IPS-20b (cell line): Measurements from ENCODE around the gene MS4A3.
"Not testable (repeated sequence)": the region's sequence is repeated elsewhere in the genome, so short reads cannot be mapped to it uniquely, and the experiment has no call there.

ENCODE experiments used
- H3K27ac ChIP-seq: one replicate; pipeline ENCODE4 v1.5.1; 2013; ENCODE audit warnings: low read length
- H3K27me3 ChIP-seq: 2 replicates; pipeline ENCODE4 v1.6.1; 2013; ENCODE audit warnings: mild to moderate bottlenecking, low read length, inconsistent platforms; ENCODE audit not compliant: insufficient read depth
- H3K36me3 ChIP-seq: 2 replicates; pipeline ENCODE4 v1.6.1; 2013; ENCODE audit warnings: low read depth, mild to moderate bottlenecking, inconsistent platforms, low read length, moderate library complexity; ENCODE audit not compliant: insufficient read depth
- H3K4me1 ChIP-seq: 2 replicates; pipeline ENCODE4 v1.6.1; 2013; ENCODE audit warnings: mild to moderate bottlenecking, control low read depth, inconsistent platforms, low read length, moderate library complexity; ENCODE audit not compliant: insufficient read depth
- H3K4me3 ChIP-seq: 2 replicates; pipeline ENCODE4 v1.5.1; 2013; ENCODE audit warnings: mild to moderate bottlenecking, low read length, inconsistent platforms
- H3K9ac ChIP-seq: 2 replicates; pipeline ENCODE4 v1.6.1; 2013; ENCODE audit warnings: low read depth, mild to moderate bottlenecking, inconsistent platforms, low read length, moderate library complexity
- H3K9me3 ChIP-seq: 2 replicates; pipeline ENCODE4 v1.6.1; 2013; ENCODE audit warnings: mild to moderate bottlenecking, low read depth, low read length, inconsistent platforms; ENCODE audit not compliant: insufficient read depth

MS4A3 gene

GRCh38 chr11:60097189-60097588 is 40.7 kb downstream of the MS4A3 start:
- H3K36me3 ChIP-seq = no peaks in the 10 kb centered on the region
- no peak overlapping the region for H3K4me3 ChIP-seq
- no peak overlapping the region for H3K9ac ChIP-seq
- no peaks in the 10 kb centered on the region for H3K9me3 ChIP-seq
- H3K4me1 ChIP-seq = no peaks in the 10 kb centered on the region
- no peaks in the 10 kb centered on the region for H3K27me3 ChIP-seq
- H3K27ac ChIP-seq = no peak overlapping the region

GRCh38 chr11:60098508-60098907 is 42.0 kb downstream of the MS4A3 start:
- no peak overlapping the region for H3K4me3 ChIP-seq
- no peak overlapping the region for H3K27ac ChIP-seq
- H3K4me1 ChIP-seq = no peaks in the 10 kb centered on the region
- no peaks in the 10 kb centered on the region for H3K9me3 ChIP-seq
- H3K27me3 ChIP-seq = no peaks in the 10 kb centered on the region
- H3K9ac ChIP-seq = no peak overlapping the region
- no peaks in the 10 kb centered on the region for H3K36me3 ChIP-seq

- H3K27me3 ChIP-seq = no peaks in the 10 kb centered on the region
- H3K9ac ChIP-seq = no peak overlapping the region
- H3K4me1 ChIP-seq = no peaks in the 10 kb centered on the region
- no peak overlapping the region for H3K27ac ChIP-seq
- no peaks in the 10 kb centered on the region for H3K36me3 ChIP-seq
- H3K9me3 ChIP-seq = no peaks in the 10 kb centered on the region
- no peak overlapping the region for H3K4me3 ChIP-seq
These were observed 44.1 kb downstream of the MS4A3 start for GRCh38 chr11:60100516-60100915.

- H3K9ac ChIP-seq, H3K9me3 ChIP-seq, H3K27ac ChIP-seq, H3K36me3 ChIP-seq, H3K4me1 ChIP-seq, H3K4me3 ChIP-seq, H3K27me3 ChIP-seq: not testable (repeated sequence)
These were observed 44.9 kb downstream of the MS4A3 start for GRCh38 chr11:60101368-60101767.

- not testable (repeated sequence) for H3K9me3 ChIP-seq, H3K4me3 ChIP-seq, H3K27ac ChIP-seq, H3K4me1 ChIP-seq, H3K36me3 ChIP-seq, H3K9ac ChIP-seq, H3K27me3 ChIP-seq
These were observed 48.1 kb downstream of the MS4A3 start for GRCh38 chr11:60104471-60105115.

GRCh38 chr11:60108631-60109030 is 52.2 kb downstream of the MS4A3 start:
- not testable (repeated sequence) for H3K27ac ChIP-seq, H3K36me3 ChIP-seq, H3K27me3 ChIP-seq, H3K9ac ChIP-seq, H3K4me3 ChIP-seq, H3K9me3 ChIP-seq, H3K4me1 ChIP-seq

- H3K9me3 ChIP-seq = no peaks in the 10 kb centered on the region
- H3K4me1 ChIP-seq = no peaks in the 10 kb centered on the region
- H3K4me3 ChIP-seq = no peak overlapping the region
- no peak overlapping the region for H3K27ac ChIP-seq
- H3K36me3 ChIP-seq = no peaks in the 10 kb centered on the region
- no peaks in the 10 kb centered on the region for H3K27me3 ChIP-seq
- no peak overlapping the region for H3K9ac ChIP-seq
These were observed 55.3 kb downstream of the MS4A3 start for GRCh38 chr11:60111793-60112192.

- H3K4me1 ChIP-seq = peaks cover 9% of the 10 kb centered on the region; the same call in 1 of the 2 replicates
- no peak overlapping the region for H3K27ac ChIP-seq
- H3K9me3 ChIP-seq = no peaks in the 10 kb centered on the region
- H3K27me3 ChIP-seq = no peaks in the 10 kb centered on the region
- H3K9ac ChIP-seq = no peak overlapping the region
- H3K4me3 ChIP-seq = no peak overlapping the region
- no peaks in the 10 kb centered on the region for H3K36me3 ChIP-seq
These were observed 60.7 kb downstream of the MS4A3 start for GRCh38 chr11:60116996-60117790.

- Histone ChIP-seq H3K9ac (no peak overlapping the region), H3K9me3 (no peaks in the 10 kb centered on the region), H3K27me3 (no peaks in the 10 kb centered on the region), H3K4me1 (peaks cover 9% of the 10 kb centered on the region; the same call in 1 of the 2 replicates), H3K4me3 (no peak overlapping the region), H3K27ac (no peak overlapping the region), H3K36me3 (no peaks in the 10 kb centered on the region)
These were observed 61.9 kb downstream of the MS4A3 start for GRCh38 chr11:60118338-60118737.

GRCh38 chr11:60119710-60120109 is 63.2 kb downstream of the MS4A3 start:
- Histone ChIP-seq H3K4me3 (no peak overlapping the region), H3K36me3 (no peaks in the 10 kb centered on the region), H3K27me3 (no peaks in the 10 kb centered on the region), H3K9ac (no peak overlapping the region), H3K27ac (no peak overlapping the region), H3K4me1 (peaks cover 15% of the 10 kb centered on the region; the same call in 1 of the 2 replicates), H3K9me3 (no peaks in the 10 kb centered on the region)
